ENCODE measurements around the gene CLDN9. TPM values are rescaled to one million over a fixed set of nuclear protein-coding genes. Genes with fewer than 3 reads are reported as not detected.

CLDN9 gene
- not detected for total RNA-seq

- no peak for DNase-seq (ENCODE audit: low spot score in 2 of 2)
- Histone ChIP-seq H3K27ac (no peak within 1 kb of the TSS), H3K9me3 (no peaks in the 10 kb centered on the region), H3K36me3 (no peaks in the 10 kb centered on the region), H3K27me3 (peaks cover 23% of the 10 kb centered on the region), H3K4me1 (peaks cover 0 to under 1% of the 10 kb centered on the region in 2 donors), H3K4me3 (no peak within 1 kb of the TSS)
- intact Hi-C loops (cut with DNase I) = no loop called here
- no peak for TF ChIP-seq CTCF (IDR thresholded peaks at IDR 0.05)
These were observed at the start of gene CLDN9 for GRCh38 chr16:3012828-3013420. CLDN9 (plus strand) TSS chr16:3012923; CDS start chr16:3013363, 440 bp downstream.

- TF ChIP-seq CTCF (IDR thresholded peaks at IDR 0.05) = no peak
These were observed 49.5 kb upstream of the CLDN9 start for GRCh38 chr16:2963074-2963722.

GRCh38 chr16:2963723-2964474, 48.8 kb upstream of the CLDN9 start, which contains the start of gene KREMEN2:
KREMEN2 (plus strand) TSS chr16:2964275; CDS start chr16:2964521, 246 bp downstream.
- intact Hi-C loops (cut with DNase I) = no loop called here
- TF ChIP-seq CTCF (IDR thresholded peaks at IDR 0.05) = no peak
- H3K27ac ChIP-seq = no peak within 1 kb of the TSS
- no peaks in the 10 kb centered on the region for H3K36me3 ChIP-seq
- peak within 1 kb of the TSS; percentile 45 to 51 for H3K4me3 ChIP-seq
- no peaks in the 10 kb centered on the region for H3K9me3 ChIP-seq
- no peak for DNase-seq (ENCODE audit: low spot score in 2 of 2)
- peaks cover 60% of the 10 kb centered on the region for H3K27me3 ChIP-seq
- H3K4me1 ChIP-seq = peaks cover 31 to 33% of the 10 kb centered on the region in 2 donors

More at GRCh38 chr16:2963074-2963722, 49.5 kb upstream of the CLDN9 start:
- peaks cover 60% of the 10 kb centered on the region for H3K27me3 ChIP-seq
- no peaks in the 10 kb centered on the region for H3K36me3 ChIP-seq
- H3K4me3 ChIP-seq = peak overlapping the region; percentile 45 to 51
- peaks cover 26 to 28% of the 10 kb centered on the region in 2 donors for H3K4me1 ChIP-seq
- H3K9me3 ChIP-seq = no peaks in the 10 kb centered on the region
- DNase-seq (ENCODE audit: low spot score in 2 of 2) = no peak
- intact Hi-C loops (cut with DNase I) = no loop called here
- no peak overlapping the region for H3K27ac ChIP-seq

- H3K4me3 ChIP-seq = peak overlapping the region in 1 of 2 donors; percentile 51
- H3K4me1 ChIP-seq = peaks cover 31 to 37% of the 10 kb centered on the region in 2 donors
- intact Hi-C loops (cut with DNase I) = no loop called here
- no peak for TF ChIP-seq CTCF (IDR thresholded peaks at IDR 0.05)
- no peak overlapping the region for H3K27ac ChIP-seq
- no peak for DNase-seq (ENCODE audit: low spot score in 2 of 2)
- H3K9me3 ChIP-seq = no peaks in the 10 kb centered on the region
- no peaks in the 10 kb centered on the region for H3K36me3 ChIP-seq
- H3K27me3 ChIP-seq = peaks cover 60% of the 10 kb centered on the region
These were observed 48.0 kb upstream of the CLDN9 start for GRCh38 chr16:2964475-2965336.
